ENCODE data around the gene EARS2.

GRCh38 chr16:23521965-23522364, 35.2 kb downstream of the EARS2 start:
- no peak for TF ChIP-seq CTCF (IDR thresholded peaks at IDR 0.05)
- TF ChIP-seq POLR2A (IDR thresholded peaks at IDR 0.05) = no peak
